GM12874 (cell line): Measurements from ENCODE around the gene PDGFRA.

ENCODE experiments used
- CTCF ChIP-seq: IDR thresholded peaks from 2 replicates; pipeline ENCODE4 v1.5.1; 2011; ENCODE audit warnings: low read depth, mild to moderate bottlenecking, control low read depth, low read length, moderate library complexity; ENCODE audit not compliant: insufficient read depth

Gene PDGFRA

GRCh38 chr4:54296548-54297203, 67.6 kb downstream of the PDGFRA start:
- TF ChIP-seq CTCF = no peak

- TF ChIP-seq CTCF = no peak
These were observed 79.0 kb downstream of the PDGFRA start for GRCh38 chr4:54308110-54308509.

GRCh38 chr4:54315561-54316538, 86.8 kb downstream of the PDGFRA start:
- no peak for TF ChIP-seq CTCF

GRCh38 chr4:54317690-54318089, 88.6 kb downstream of the PDGFRA start:
- TF ChIP-seq CTCF = no peak

GRCh38 chr4:54318904-54319303, 89.8 kb downstream of the PDGFRA start:
- peak; percentile 95 for TF ChIP-seq CTCF

- no peak for TF ChIP-seq CTCF
These were observed 92.0 kb downstream of the PDGFRA start for GRCh38 chr4:54320826-54321685.
